Spleen (tissue), 11 donors: ENCODE results near the gene BIN1. TPM values are rescaled to one million over a fixed set of nuclear protein-coding genes. Genes with fewer than 3 reads are reported as not detected.

Source experiments
- DNase-seq: peaks from one replicate; pipeline ENCODE4 v3.0.0-alpha.2; 2020
- H3K27ac ChIP-seq, 8 donors: fragments of 200-600 bp; sonication (generic) in 7 of 8; 1 replicate in 4 of 8; 2 replicates in 4 of 8; pipeline versions ENCODE4 v1.5.0 to v1.8.0; 2016 to 2021; ENCODE audit warnings: inconsistent platforms in 4 of 8, mild to moderate bottlenecking in 4 of 8, moderate library complexity in 1 of 8
- H3K27me3 ChIP-seq, 7 donors: fragments of 200-600 bp; sonication (generic) in 6 of 7; replicated peaks in 1 of 7; 1 replicate in 4 of 7; 2 replicates in 3 of 7; pipeline versions ENCODE4 v1.5.0 to v1.8.0; 2016 to 2021; ENCODE audit warnings: inconsistent platforms in 3 of 7, mild to moderate bottlenecking in 1 of 7
- H3K36me3 ChIP-seq, 6 donors: fragments of 200-600 bp; sonication (generic) in 5 of 6; 1 replicate in 4 of 6; 2 replicates in 2 of 6; pipeline versions ENCODE4 v1.5.0 to v1.8.0; 2016 to 2021; ENCODE audit warnings: inconsistent platforms in 2 of 6
- H3K4me1 ChIP-seq, 6 donors: fragments of 200-600 bp; sonication (generic) in 5 of 6; 1 replicate in 3 of 6; 2 replicates in 3 of 6; pipeline versions ENCODE4 v1.5.0 to v1.8.0; 2016 to 2021; ENCODE audit warnings: inconsistent platforms in 3 of 6
- H3K4me3 ChIP-seq, 8 donors: fragments of 200-600 bp; sonication (generic) in 7 of 8; 1 replicate in 4 of 8; 2 replicates in 4 of 8; pipeline versions ENCODE4 v1.5.0 to v1.8.0; 2016 to 2021; ENCODE audit warnings: inconsistent platforms in 4 of 8, mild to moderate bottlenecking in 4 of 8, moderate library complexity in 2 of 8
- H3K9me3 ChIP-seq, 8 donors: fragments of 200-600 bp; sonication (generic) in 7 of 8; 1 replicate in 4 of 8; 2 replicates in 4 of 8; pipeline versions ENCODE4 v1.5.0 to v1.8.0; 2016 to 2021; ENCODE audit warnings: inconsistent platforms in 4 of 8
- CTCF ChIP-seq, 11 experiments: fragments of 200-600 bp in 7 of 11; fragments of 450-650 bp in 4 of 11; sonication (generic) in 4 of 11; IDR thresholded peaks in 8 of 11; conservative IDR thresholded peaks in 3 of 11; 1 replicate in 7 of 11; 2 replicates in 4 of 11; pipeline versions ENCODE4 v1.4.0 to v1.8.0; 2016 to 2021; ENCODE audit warnings: antibody characterized with exemption in 11 of 11, inconsistent platforms in 4 of 11, mild to moderate bottlenecking in 1 of 11
- POLR2A ChIP-seq, 3 donors: fragments of 450-650 bp; IDR thresholded peaks; one replicate each; pipeline ENCODE4 v1.5.1; 2017; ENCODE audit warnings: antibody characterized with exemption in 3 of 3, mild to moderate bottlenecking in 1 of 3
- POLR2AphosphoS5 ChIP-seq, 3 donors: sonication (generic); formaldehyde crosslinking; IDR thresholded peaks; one replicate each; pipeline ENCODE4 v1.5.1; 2017; ENCODE audit warnings: antibody characterized with exemption in 3 of 3
- WGBS, 5 donors: extraction: QIAGEN DNeasy Blood & Tissue Kit in 3 of 5; methylation state at CpG; one replicate each; pipeline versions ENCODE4 v1.1.5 to v1.1.7; 2013 to 2018; 5-methylcytosine and 5-hydroxymethylcytosine counted together
- intact Hi-C: fragments of 100-400 bp; cut with DNase I; formaldehyde crosslinking; loops from one replicate; pipeline ENCODE4 v1.15.0; 2023; ENCODE audit warnings: low total_unique reads
- polyA plus RNA-seq, 3 donors: library from polyadenylated mRNA; stranded (reverse); fragments of 200-250 nt; gene quantifications; one replicate each; pipeline ENCODE4 v1.2.1, GENCODE V29; 2013
- total RNA-seq, 7 donors: library from RNA; depleted of rRNA in 3 of 7; stranded (reverse); fragments of >200 nt in 3 of 7; fragmentation: NEBNext Ultra II Directional in 4 of 7; extraction: Animal tissue kit (Norgen Biotek cat#: 25700) in 4 of 7; gene quantifications; one replicate each; pipeline versions ENCODE4 v1.1.0 to v1.2.1, GENCODE V29; 2016 to 2021
- donor health status: healthy with polysubstance abuse.
- donor health status: DM: no; HTN: no; CAD: no; lungs with moderate emphysema.
- donor health status: DM: no; HTN: no; CAD: no.
- donor health status: Bipolar disorder and iron deficiency.
- donor health status: healthy.
- donor health status: DM: no; HTN: no; CAD: no.
- donor health status: DM: yes; HTN: yes; CAD: no.

BIN1 gene
- total and polyA plus RNA-seq, 10 donors = 57.2 to 123 (median 70.4) TPM

DNA sequence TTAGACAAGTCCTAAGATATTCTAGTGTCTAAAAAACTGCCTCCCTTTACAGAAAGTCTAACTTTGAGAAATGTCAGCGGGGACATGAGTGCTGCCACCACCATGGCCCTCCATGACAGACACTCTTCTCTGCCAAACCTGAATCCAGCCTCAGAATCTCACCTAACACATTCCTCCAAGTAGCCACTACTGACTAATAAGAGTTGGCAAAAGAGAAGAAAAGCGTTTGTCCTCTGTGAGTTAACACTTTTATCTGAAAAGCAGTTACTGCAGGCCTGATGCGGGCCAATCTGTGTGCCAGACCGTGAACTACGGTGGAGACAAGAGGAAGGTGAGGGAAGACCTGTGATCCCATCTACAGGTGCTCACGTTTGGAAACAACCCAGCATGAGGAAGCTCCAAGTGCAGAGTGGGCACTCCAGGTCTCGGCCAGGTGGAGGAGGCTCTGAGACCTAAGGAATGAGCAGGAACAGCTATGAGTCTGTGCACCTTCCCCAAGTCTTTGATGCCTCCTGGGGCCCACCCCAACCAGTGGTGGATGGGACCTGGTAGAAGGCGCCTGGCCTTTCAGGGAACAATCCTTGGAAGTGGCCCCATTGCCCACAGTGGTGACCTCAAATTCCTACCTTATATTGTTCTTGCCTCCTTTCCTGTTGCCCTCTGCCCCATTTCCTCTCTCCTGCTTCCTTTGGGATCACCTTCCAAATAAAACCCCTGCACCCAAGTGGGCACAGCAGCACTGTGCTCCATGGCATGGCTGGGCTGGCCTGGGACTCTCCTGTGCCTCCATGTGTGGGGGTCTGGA, 91.6 kb downstream of the BIN1 start:
- Histone ChIP-seq H3K4me3 (no peak overlapping the region), H3K9me3 (no peaks in the 10 kb centered on the region), H3K36me3 (no peaks in the 10 kb centered on the region), H3K27ac (no peak overlapping the region), H3K4me1 (no peaks in the 10 kb centered on the region), H3K27me3 (peaks cover 0 to 47% (median 0%) of the 10 kb centered on the region in 7 donors)
- intact Hi-C loops = no loop called here
- 81 to 88% (median 87%) methylated on average over 8 of the region's 8 CpGs for WGBS, 5 donors
- DNase-seq = no peak
- TF ChIP-seq CTCF (IDR thresholded peaks at IDR 0.05 in 8 of 11, conservative IDR thresholded peaks at IDR 0.05 in 3 of 11) = no peak
- no peak for TF ChIP-seq POLR2A (IDR thresholded peaks at IDR 0.05)
- TF ChIP-seq POLR2AphosphoS5 (IDR thresholded peaks at IDR 0.05) = no peak

DNA sequence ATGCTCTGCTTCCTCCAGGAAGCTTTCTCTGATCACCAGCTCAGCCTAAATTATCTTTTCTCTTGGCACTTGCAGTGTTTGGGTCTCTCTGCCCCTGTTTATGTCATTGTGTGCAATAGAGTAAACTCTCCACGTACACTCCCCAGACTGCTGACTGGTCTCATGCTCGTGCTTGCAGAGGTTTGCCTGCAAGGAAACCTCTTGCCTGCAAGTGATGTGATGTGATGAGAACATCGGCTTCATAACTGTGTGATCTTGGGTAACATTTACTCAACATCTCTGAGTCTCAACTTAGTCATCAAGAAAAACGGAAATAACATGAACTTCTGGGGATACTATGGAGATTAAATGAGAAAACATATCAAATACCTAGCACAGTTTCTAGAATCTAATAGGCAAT, 92.3 kb downstream of the BIN1 start:
- WGBS, 5 donors = 66 to 87% (median 72%) methylated on average over 4 of the region's 4 CpGs
- H3K9me3 ChIP-seq = peaks cover 0 to 3% (median 0%) of the 10 kb centered on the region in 8 donors
- H3K27ac ChIP-seq = no peak overlapping the region
- DNase-seq = no peak
- no peaks in the 10 kb centered on the region for H3K4me1 ChIP-seq
- no peak overlapping the region for H3K4me3 ChIP-seq
- H3K27me3 ChIP-seq = peaks cover 0 to 50% (median 0%) of the 10 kb centered on the region in 7 donors
- H3K36me3 ChIP-seq = no peaks in the 10 kb centered on the region
- no peak for TF ChIP-seq CTCF (IDR thresholded peaks at IDR 0.05 in 8 of 11, conservative IDR thresholded peaks at IDR 0.05 in 3 of 11)
- TF ChIP-seq POLR2AphosphoS5 (IDR thresholded peaks at IDR 0.05) = no peak
- no peak for TF ChIP-seq POLR2A (IDR thresholded peaks at IDR 0.05)
- intact Hi-C loops = no loop called here

DNA sequence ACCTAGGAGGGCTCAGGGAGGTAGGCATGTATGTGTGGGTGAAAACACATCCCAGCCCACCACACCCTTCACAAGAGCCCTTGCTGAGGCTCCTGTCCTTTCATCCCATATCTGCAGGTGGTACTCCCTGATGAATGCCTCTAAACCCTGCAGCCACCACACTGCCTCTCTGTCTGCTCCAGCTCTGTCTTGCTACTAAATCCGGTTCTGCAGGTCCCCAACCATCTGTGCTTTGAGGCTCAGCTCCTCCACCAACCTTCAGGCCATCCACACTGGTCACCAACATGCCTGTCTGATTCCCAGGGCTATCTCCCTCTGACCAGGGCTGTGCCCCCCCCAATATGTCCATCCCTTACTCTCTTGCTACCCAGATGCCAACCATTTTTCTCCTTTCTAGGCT, 92.7 kb downstream of the BIN1 start:
- peaks cover 0 to 3% (median 0%) of the 10 kb centered on the region in 8 donors for H3K9me3 ChIP-seq
- no peak overlapping the region for H3K4me3 ChIP-seq
- TF ChIP-seq CTCF (IDR thresholded peaks at IDR 0.05 in 8 of 11, conservative IDR thresholded peaks at IDR 0.05 in 3 of 11) (no peak), POLR2A (IDR thresholded peaks at IDR 0.05) (no peak), POLR2AphosphoS5 (IDR thresholded peaks at IDR 0.05) (no peak)
- no peaks in the 10 kb centered on the region for H3K36me3 ChIP-seq
- no peak for DNase-seq
- intact Hi-C loops = no loop called here
- WGBS, 5 donors = 60 to 94% (median 84%) methylated on average over 1 of the region's 1 CpG
- no peak overlapping the region for H3K27ac ChIP-seq
- H3K27me3 ChIP-seq = peaks cover 0 to 51% (median 0%) of the 10 kb centered on the region in 7 donors
- no peaks in the 10 kb centered on the region for H3K4me1 ChIP-seq

GRCh38 chr2:127012868-127013267, 94.1 kb downstream of the BIN1 start:
- no peaks in the 10 kb centered on the region for H3K4me1 ChIP-seq
- H3K9me3 ChIP-seq = peaks cover 0 to 3% (median 0%) of the 10 kb centered on the region in 8 donors
- no peak for TF ChIP-seq POLR2AphosphoS5 (IDR thresholded peaks at IDR 0.05)
- TF ChIP-seq POLR2A (IDR thresholded peaks at IDR 0.05) = no peak
- no peak for TF ChIP-seq CTCF (IDR thresholded peaks at IDR 0.05 in 8 of 11, conservative IDR thresholded peaks at IDR 0.05 in 3 of 11)
- DNase-seq = no peak
- no peak overlapping the region for H3K4me3 ChIP-seq
- no peaks in the 10 kb centered on the region for H3K36me3 ChIP-seq
- H3K27ac ChIP-seq = no peak overlapping the region
- WGBS, 5 donors = 61 to 76% (median 70%) methylated on average over 7 of the region's 7 CpGs
- intact Hi-C loops = no loop called here
- peaks cover 0 to 51% (median 0%) of the 10 kb centered on the region in 7 donors for H3K27me3 ChIP-seq
